MV-4-11 (cell line): Measurements from ENCODE around the gene PRKCE.
"Not testable (repeated sequence)": the region's sequence is repeated elsewhere in the genome, so short reads cannot be mapped to it uniquely, and the experiment has no call there.

ENCODE experiments used
- DNase-seq: peaks from one replicate; lab custom pipeline; 2025; lab: John Stamatoyannopoulos, UW

PRKCE gene

GRCh38 chr2:46194856-46195255, 543.4 kb downstream of the PRKCE start:
- no peak for DNase-seq

GRCh38 chr2:46195819-46196218, 544.3 kb downstream of the PRKCE start:
- DNase-seq: no peak

- no peak for DNase-seq
Observed at GRCh38 chr2:46196871-46197462, 545.5 kb downstream of the PRKCE start.

GRCh38 chr2:46197672-46198071, 546.2 kb downstream of the PRKCE start:
- no peak for DNase-seq

GRCh38 chr2:46198164-46198883, 546.8 kb downstream of the PRKCE start:
- DNase-seq: no peak

GRCh38 chr2:46198966-46199365, 547.5 kb downstream of the PRKCE start:
- DNase-seq: no peak

GRCh38 chr2:46200100-46200690, 548.7 kb downstream of the PRKCE start:
- no peak for DNase-seq

GRCh38 chr2:46200861-46201605, 549.6 kb downstream of the PRKCE start:
- no peak for DNase-seq

- DNase-seq: no peak
Observed at GRCh38 chr2:46202453-46202852, 551.0 kb downstream of the PRKCE start.

- no peak for DNase-seq
Observed at GRCh38 chr2:46202987-46203386, 551.5 kb downstream of the PRKCE start.

GRCh38 chr2:46203636-46204035, 552.2 kb downstream of the PRKCE start:
- DNase-seq: not testable (repeated sequence)

- DNase-seq: no peak
Observed at GRCh38 chr2:46207591-46207990, 556.1 kb downstream of the PRKCE start.

GRCh38 chr2:46208766-46209165, 557.3 kb downstream of the PRKCE start:
- DNase-seq: no peak

- DNase-seq: no peak
Observed at GRCh38 chr2:46210063-46210462, 558.6 kb downstream of the PRKCE start.

GRCh38 chr2:46211461-46211860, 560.0 kb downstream of the PRKCE start:
- no peak for DNase-seq

- no peak for DNase-seq
Observed at GRCh38 chr2:46213906-46214305, 562.4 kb downstream of the PRKCE start.

- DNase-seq: no peak
Observed at GRCh38 chr2:46216213-46216612, 564.7 kb downstream of the PRKCE start.

GRCh38 chr2:46223514-46223913, 572.0 kb downstream of the PRKCE start:
- peak; percentile 74 for DNase-seq

GRCh38 chr2:46225150-46225625, 573.7 kb downstream of the PRKCE start:
- peak; percentile 58 for DNase-seq

GRCh38 chr2:46225730-46226129, 574.3 kb downstream of the PRKCE start:
- DNase-seq: no peak

- no peak for DNase-seq
Observed at GRCh38 chr2:46226620-46227019, 575.1 kb downstream of the PRKCE start.

GRCh38 chr2:46227022-46227421, 575.5 kb downstream of the PRKCE start:
- DNase-seq: no peak
